OCI-LY3 (cell line): ENCODE measurements around the gene TGM1.

Experiments
- H2AFZ ChIP-seq: fragments of 200-600, 300-600 bp; shearing (Covaris generic); 2 replicates; pipeline ENCODE4 v1.6.0; 2014; ENCODE audit warnings: antibody characterized with exemption, low read depth, low read length
- H3K27ac ChIP-seq: fragments of 200-600, 300-600 bp; sonication (generic); 2 replicates; pipeline ENCODE4 v1.5.1; 2014; ENCODE audit warnings: mild to moderate bottlenecking, low read length, moderate library complexity, mixed read lengths
- H3K27me3 ChIP-seq: fragments of 200-600, 300-600 bp; sonication (generic); 2 replicates; pipeline ENCODE4 v1.6.1; 2014; ENCODE audit warnings: low read depth, low read length, mixed read lengths
- H3K36me3 ChIP-seq: fragments of 200-600, 300-600 bp; sonication (generic); replicated peaks from 2 replicates; pipeline ENCODE3; 2014; ENCODE audit warnings: low read depth, low read length, mixed read lengths
- H3K4me1 ChIP-seq: fragments of 300-600, 200-600 bp; sonication (generic); 2 replicates; pipeline ENCODE4 v1.6.1; 2014; ENCODE audit warnings: low read length, mixed read lengths
- H3K4me2 ChIP-seq: fragments of 200-600, 300-600 bp; sonication (generic); 2 replicates; pipeline ENCODE4 v1.6.1; 2014; ENCODE audit warnings: low read length, mixed read lengths
- H3K4me3 ChIP-seq: fragments of 300-600, 200-600 bp; sonication (generic); 2 replicates; pipeline ENCODE4 v1.5.1; 2014; ENCODE audit warnings: antibody characterized with exemption, mild to moderate bottlenecking, low read length, moderate library complexity
- H3K79me2 ChIP-seq: fragments of 300-600, 200-600 bp; shearing (Covaris generic); 2 replicates; pipeline ENCODE4 v1.6.1; 2014; ENCODE audit warnings: mild to moderate bottlenecking, low read length, mixed read lengths
- H3K9ac ChIP-seq: fragments of 300-600, 200-600 bp; shearing (Covaris generic); 2 replicates; pipeline ENCODE4 v1.6.0; 2014; ENCODE audit warnings: mild to moderate bottlenecking, low read length, moderate library complexity
- H3K9me3 ChIP-seq: fragments of 200-600, 300-600 bp; shearing (Covaris generic); 2 replicates; pipeline ENCODE4 v1.6.1; 2014; ENCODE audit warnings: low read length, mixed read lengths; ENCODE audit not compliant: insufficient read depth
- H4K20me1 ChIP-seq: fragments of 200-600, 300-600 bp; sonication (generic); 2 replicates; pipeline ENCODE4 v1.6.1; 2016; ENCODE audit warnings: low read length, mixed read lengths; ENCODE audit not compliant: insufficient read depth
- CTCF ChIP-seq: fragments of 200-600, 300-600 bp; sonication (generic); IDR thresholded peaks from 2 replicates; pipeline ENCODE4 v1.5.1; 2014; ENCODE audit warnings: antibody characterized with exemption, low read length, low read depth
- EZH2phosphoT487 ChIP-seq: fragments of 200-600 bp; shearing (Covaris generic); IDR thresholded peaks from 2 replicates; pipeline ENCODE4 v1.6.1; 2018; ENCODE audit warnings: antibody characterized with exemption, mixed run types, low read depth

TGM1 gene

GRCh38 chr14:24262821-24263733 is at the start of gene TGM1:
TGM1 (minus strand) TSS chr14:24263177; CDS start chr14:24262352, 825 bp downstream.
- H3K9me3 ChIP-seq, result no peaks in the 10 kb centered on the region
- H3K79me2 ChIP-seq, result no peaks in the 10 kb centered on the region
- H3K4me1 ChIP-seq, result no peaks in the 10 kb centered on the region
- H3K4me3 ChIP-seq, result no peak within 1 kb of the TSS
- H4K20me1 ChIP-seq, result no peaks in the 10 kb centered on the region
- H3K9ac ChIP-seq, result no peak within 1 kb of the TSS
- H3K27me3 ChIP-seq, result no peaks in the 10 kb centered on the region
- H3K36me3 ChIP-seq, result peaks cover 2% of the 10 kb centered on the region
- no peak within 1 kb of the TSS for H2AFZ ChIP-seq
- H3K27ac ChIP-seq, result no peak within 1 kb of the TSS
- no peak for TF ChIP-seq CTCF
- TF ChIP-seq EZH2phosphoT487, result no peak
- H3K4me2 ChIP-seq, result no peak within 1 kb of the TSS

DNA sequence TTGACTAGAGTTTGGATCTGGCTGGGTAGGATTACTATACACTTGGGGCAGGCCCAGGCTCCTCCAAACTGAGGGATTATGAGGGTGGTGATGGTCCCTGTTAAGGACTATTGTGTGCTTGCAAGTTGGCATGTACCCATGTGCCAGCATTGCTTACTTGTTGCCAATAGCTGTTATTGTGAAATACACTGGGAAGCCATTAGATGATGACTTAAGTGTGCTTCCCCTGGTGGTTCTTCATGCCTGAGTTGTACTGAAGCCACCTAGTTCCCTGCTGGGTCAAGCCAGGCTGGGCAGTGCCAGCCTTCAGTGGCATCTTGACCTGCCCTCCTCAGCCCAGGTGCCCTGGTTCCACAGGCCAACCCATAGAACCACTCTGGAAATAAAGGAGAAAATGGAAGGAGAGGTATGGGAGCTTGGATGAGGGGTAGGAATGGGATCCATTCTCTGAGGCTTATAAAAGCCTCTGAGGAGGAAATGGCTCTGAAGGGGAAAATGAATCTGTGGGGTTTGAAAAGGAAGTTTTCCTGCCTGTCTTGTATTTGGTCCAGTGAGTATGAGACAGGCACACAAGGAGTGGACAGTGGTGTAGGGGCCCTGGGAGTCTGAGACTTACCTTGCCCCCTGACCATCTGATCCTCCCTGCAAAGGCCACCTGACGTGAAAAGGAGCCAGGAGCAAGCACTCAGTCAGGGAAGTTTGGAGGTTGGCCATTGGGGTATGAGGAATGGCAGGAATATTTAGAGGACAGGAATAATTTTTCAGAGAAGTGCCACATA is 49.0 kb upstream of the TGM1 start:
- TF ChIP-seq EZH2phosphoT487, result no peak
- no peak for TF ChIP-seq CTCF
- Histone ChIP-seq H3K4me2 (no peak overlapping the region), H3K27me3 (no peaks in the 10 kb centered on the region), H3K9me3 (no peaks in the 10 kb centered on the region), H3K27ac (no peak overlapping the region), H2AFZ (no peak overlapping the region), H3K36me3 (peaks cover 11% of the 10 kb centered on the region), H3K4me3 (no peak overlapping the region), H3K4me1 (peaks cover 4% of the 10 kb centered on the region), H3K79me2 (no peaks in the 10 kb centered on the region), H3K9ac (no peak overlapping the region), H4K20me1 (no peaks in the 10 kb centered on the region)

GRCh38 chr14:24310646-24311604 is 47.9 kb upstream of the TGM1 start, which contains the start of gene LTB4R:
LTB4R (plus strand) TSS chr14:24311502; CDS start chr14:24315652, 4,150 bp downstream.
- Histone ChIP-seq H3K4me2 (no peak within 1 kb of the TSS), H3K9ac (no peak within 1 kb of the TSS), H2AFZ (no peak within 1 kb of the TSS), H3K36me3 (peaks cover 16% of the 10 kb centered on the region), H3K4me3 (no peak within 1 kb of the TSS), H3K79me2 (no peaks in the 10 kb centered on the region), H3K9me3 (no peaks in the 10 kb centered on the region), H3K27ac (no peak within 1 kb of the TSS), H4K20me1 (no peaks in the 10 kb centered on the region), H3K27me3 (no peaks in the 10 kb centered on the region), H3K4me1 (peaks cover 4% of the 10 kb centered on the region)
- TF ChIP-seq EZH2phosphoT487 (no peak), CTCF (no peak)
